ENCODE data around the gene CCDC102B.

GRCh38 chr18:68865503-68865902 lies 67.6 kb downstream of the CCDC102B start:
- no peak for TF ChIP-seq POLR2AphosphoS5 (IDR thresholded peaks at IDR 0.05; ENCODE audit: low read depth, low read length)
- TF ChIP-seq TAF1 (IDR thresholded peaks at IDR 0.05; ENCODE audit: borderline replicate concordance, low read depth, low read length) = no peak
- no peak for TF ChIP-seq POLR2A (IDR thresholded peaks at IDR 0.05; ENCODE audit: low read depth, low read length)

Data from GM12892 (cell line).